Psoas muscle (tissue), 8 donors: ENCODE measurements around the gene CYP1B1. TPM values are rescaled to one million over a fixed set of nuclear protein-coding genes. Genes with fewer than 3 reads are reported as not detected.

ENCODE experiments used
- ATAC-seq, 4 donors: fragments of 200-7000 bp; cut with Tn5 transposase; one replicate each; pipeline ENCODE4 v1.9.1; 2020; ENCODE audit warnings: moderate library complexity in 3 of 4, mild to moderate bottlenecking in 2 of 4
- DNase-seq, 2 donors: peaks; one replicate each; pipeline ENCODE4 v3.0.0-alpha.2; 2020
- H3K27ac ChIP-seq: fragments of 200-600 bp; one replicate; pipeline ENCODE4 v1.8.0; 2022
- H3K27me3 ChIP-seq, 3 donors: fragments of 200-600 bp in 1 of 3; one replicate each; pipeline versions ENCODE4 v1.6.1 to v1.8.0; 2013 to 2022; ENCODE audit warnings: low read length in 2 of 3, mild to moderate bottlenecking in 2 of 3, moderate library complexity in 1 of 3; ENCODE audit not compliant: insufficient read depth in 3 of 3
- H3K36me3 ChIP-seq, 2 donors: fragments of 200-600 bp in 1 of 2; one replicate each; pipeline versions ENCODE4 v1.6.1 to v1.8.0; 2013 to 2022; ENCODE audit warnings: low read depth in 1 of 2, mild to moderate bottlenecking in 1 of 2, moderate library complexity in 1 of 2; ENCODE audit not compliant: insufficient read depth in 1 of 2
- H3K4me1 ChIP-seq: fragments of 200-600 bp; one replicate; pipeline ENCODE4 v1.8.0; 2022
- H3K4me3 ChIP-seq: fragments of 200-600 bp; one replicate; pipeline ENCODE4 v1.8.0; 2022; ENCODE audit warnings: mild to moderate bottlenecking
- H3K9me3 ChIP-seq: fragments of 200-600 bp; one replicate; pipeline ENCODE4 v1.8.0; 2022
- WGBS, 3 donors: extraction: QIAGEN DNeasy Blood & Tissue Kit; methylation state at CpG; one replicate each; pipeline versions ENCODE4 v1.1.6 to v1.1.7; 2013; 5-methylcytosine and 5-hydroxymethylcytosine counted together
- intact Hi-C, 2 donors: fragments of 100-400 bp; cut with DNase I; formaldehyde crosslinking; loops; one replicate each; pipeline versions ENCODE4 v1.11.0 to v1.14.2; 2022
- polyA plus RNA-seq, 3 donors: library from polyadenylated mRNA; stranded (reverse); fragments of 200-250 nt; gene quantifications; one replicate each; pipeline ENCODE4 v1.2.3, GENCODE V29; 2013
- total RNA-seq, 4 donors: library from RNA; stranded (reverse); fragmentation: NEBNext Ultra II Directional in 2 of 4; extraction: Animal tissue kit (Norgen Biotek cat#: 25700) in 2 of 4; gene quantifications; one replicate each; pipeline versions ENCODE4 v1.2.1 to v1.2.4, GENCODE V29; 2021 to 2023
- TF ChIP-seq, protein P1 (sequence below): fragments of 200-600 bp; IDR thresholded peaks from one replicate; pipeline ENCODE4 v1.8.0; 2022; ENCODE audit warnings: antibody characterized with exemption
- donor health status: healthy with polysubstance abuse.
- donor health status: DM: no; HTN: no; CAD: no; lungs with moderate emphysema.
- donor health status: Bipolar disorder and iron deficiency.
- donor health status: healthy.
- donor health status: DM: yes; HTN: yes; CAD: no.
- donor health status: DM: no; HTN: no; CAD: no.
- donor health status: DM: no; HTN: no; CAD: no.
- donor health status: DM: yes; HTN: yes; CAD: no.

CYP1B1 gene
- total and polyA plus RNA-seq, 7 donors = 1.1 to 53.1 (median 6.8) TPM

GRCh38 chr2:38064801-38065501 lies 11.0 kb downstream of the CYP1B1 start:
- H3K9me3 ChIP-seq = no peaks in the 10 kb centered on the region
- intact Hi-C loops = no loop called here
- H3K36me3 ChIP-seq = peaks cover 0 to 4% of the 10 kb centered on the region in 2 donors
- H3K4me3 ChIP-seq = no peak overlapping the region
- DNase-seq = no peak
- WGBS, 3 donors = 76 to 83% (median 80%) methylated on average over 5 of the region's 5 CpGs
- no peaks in the 10 kb centered on the region for H3K4me1 ChIP-seq
- TF ChIP-seq, protein P1, sequence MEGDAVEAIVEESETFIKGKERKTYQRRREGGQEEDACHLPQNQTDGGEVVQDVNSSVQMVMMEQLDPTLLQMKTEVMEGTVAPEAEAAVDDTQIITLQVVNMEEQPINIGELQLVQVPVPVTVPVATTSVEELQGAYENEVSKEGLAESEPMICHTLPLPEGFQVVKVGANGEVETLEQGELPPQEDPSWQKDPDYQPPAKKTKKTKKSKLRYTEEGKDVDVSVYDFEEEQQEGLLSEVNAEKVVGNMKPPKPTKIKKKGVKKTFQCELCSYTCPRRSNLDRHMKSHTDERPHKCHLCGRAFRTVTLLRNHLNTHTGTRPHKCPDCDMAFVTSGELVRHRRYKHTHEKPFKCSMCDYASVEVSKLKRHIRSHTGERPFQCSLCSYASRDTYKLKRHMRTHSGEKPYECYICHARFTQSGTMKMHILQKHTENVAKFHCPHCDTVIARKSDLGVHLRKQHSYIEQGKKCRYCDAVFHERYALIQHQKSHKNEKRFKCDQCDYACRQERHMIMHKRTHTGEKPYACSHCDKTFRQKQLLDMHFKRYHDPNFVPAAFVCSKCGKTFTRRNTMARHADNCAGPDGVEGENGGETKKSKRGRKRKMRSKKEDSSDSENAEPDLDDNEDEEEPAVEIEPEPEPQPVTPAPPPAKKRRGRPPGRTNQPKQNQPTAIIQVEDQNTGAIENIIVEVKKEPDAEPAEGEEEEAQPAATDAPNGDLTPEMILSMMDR = no peak
- no peak overlapping the region for H3K27ac ChIP-seq
- no peaks in the 10 kb centered on the region for H3K27me3 ChIP-seq
- no peak for ATAC-seq

- no peaks in the 10 kb centered on the region for H3K36me3 ChIP-seq
- H3K27me3 ChIP-seq = no peaks in the 10 kb centered on the region
- TF ChIP-seq, protein P1 = no peak
- intact Hi-C loops = no loop called here
- no peak for ATAC-seq
- no peak overlapping the region for H3K27ac ChIP-seq
- DNase-seq = no peak
- WGBS, 3 donors = 52 to 60% (median 56%) methylated on average over 5 of the region's 5 CpGs
- no peaks in the 10 kb centered on the region for H3K4me1 ChIP-seq
- no peaks in the 10 kb centered on the region for H3K9me3 ChIP-seq
- no peak overlapping the region for H3K4me3 ChIP-seq
Observed at GRCh38 chr2:38060236-38061018, 15.5 kb downstream of the CYP1B1 start.

DNA sequence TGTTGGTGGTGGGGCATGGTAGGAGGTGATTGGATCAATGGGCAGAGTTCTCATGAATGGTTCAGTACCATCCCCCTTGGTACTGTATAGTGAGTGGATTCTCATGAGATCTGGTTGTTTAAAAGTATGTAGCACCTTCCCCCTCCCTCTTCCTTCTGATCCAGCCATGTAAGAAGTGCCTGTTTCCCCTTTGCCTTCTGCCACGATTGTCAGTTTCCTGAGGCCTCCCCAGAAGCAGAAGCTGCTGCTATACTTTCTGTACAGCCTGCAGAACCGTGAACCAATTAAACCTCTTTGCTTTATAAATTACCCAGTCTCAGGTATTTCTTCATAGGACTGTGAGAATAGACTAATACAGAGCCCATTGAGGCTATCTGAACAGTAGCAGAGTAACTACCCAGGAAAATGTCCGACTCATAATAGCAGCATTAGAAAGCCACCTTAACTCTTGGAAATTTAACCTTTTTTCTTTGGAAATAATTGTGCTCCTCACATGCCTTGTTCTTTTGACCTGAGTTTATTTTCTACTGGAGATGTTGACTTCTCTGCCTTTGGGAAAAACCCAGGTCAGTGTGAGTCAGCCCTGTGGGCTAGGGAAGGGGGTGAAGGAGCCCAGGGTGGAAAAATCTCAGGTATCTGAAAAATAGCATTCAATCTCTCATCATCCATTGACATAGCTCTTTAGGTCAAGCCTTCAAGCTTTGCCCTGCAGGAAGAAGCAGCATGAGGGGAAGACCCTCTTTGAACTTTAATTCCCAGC lies 18.1 kb downstream of the CYP1B1 start:
- intact Hi-C loops = no loop called here
- TF ChIP-seq, protein P1 = no peak
- H3K9me3 ChIP-seq = no peaks in the 10 kb centered on the region
- H3K4me3 ChIP-seq = no peak overlapping the region
- no peaks in the 10 kb centered on the region for H3K4me1 ChIP-seq
- peaks cover 0 to 2% (median 0%) of the 10 kb centered on the region in 3 donors for H3K27me3 ChIP-seq
- no peaks in the 10 kb centered on the region for H3K36me3 ChIP-seq
- ATAC-seq (no peak), DNase-seq (no peak)
- H3K27ac ChIP-seq = no peak overlapping the region
- 72 to 78% (median 75%) methylated on average over 3 of the region's 3 CpGs for WGBS, 3 donors

DNA sequence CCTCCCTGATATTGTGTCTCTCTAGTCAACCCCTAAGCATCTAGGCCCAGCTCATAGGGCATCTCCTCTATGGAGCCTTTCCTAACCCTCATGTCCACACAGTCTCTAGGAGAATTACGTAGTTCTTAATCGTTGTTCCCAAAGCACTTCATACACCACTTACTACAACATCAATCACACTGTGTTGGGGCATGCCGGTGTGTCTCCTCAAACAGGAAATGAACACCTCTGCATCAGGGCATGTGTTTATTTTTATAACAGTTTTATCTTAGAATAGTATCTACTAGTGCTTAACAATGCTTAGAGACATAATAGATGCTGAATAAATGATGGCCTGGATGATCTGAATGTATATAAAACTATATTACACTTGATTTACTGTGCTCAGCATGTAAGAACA lies 19.7 kb downstream of the CYP1B1 start:
- peaks cover 0 to 2% (median 0%) of the 10 kb centered on the region in 3 donors for H3K27me3 ChIP-seq
- WGBS, 3 donors = 75 to 82% (median 75%) methylated on average over 3 of the region's 3 CpGs
- no peak for ATAC-seq

More for the DNA sequence above, 19.7 kb downstream of the CYP1B1 start:
- H3K4me3 ChIP-seq = no peak overlapping the region
- no peaks in the 10 kb centered on the region for H3K4me1 ChIP-seq
- no peak overlapping the region for H3K27ac ChIP-seq
- H3K36me3 ChIP-seq = no peaks in the 10 kb centered on the region
- no peak for DNase-seq
- TF ChIP-seq, protein P1 = no peak
- no peaks in the 10 kb centered on the region for H3K9me3 ChIP-seq
- intact Hi-C loops = no loop called here
